ENCODE results near the gene LUC7L.

DNA sequence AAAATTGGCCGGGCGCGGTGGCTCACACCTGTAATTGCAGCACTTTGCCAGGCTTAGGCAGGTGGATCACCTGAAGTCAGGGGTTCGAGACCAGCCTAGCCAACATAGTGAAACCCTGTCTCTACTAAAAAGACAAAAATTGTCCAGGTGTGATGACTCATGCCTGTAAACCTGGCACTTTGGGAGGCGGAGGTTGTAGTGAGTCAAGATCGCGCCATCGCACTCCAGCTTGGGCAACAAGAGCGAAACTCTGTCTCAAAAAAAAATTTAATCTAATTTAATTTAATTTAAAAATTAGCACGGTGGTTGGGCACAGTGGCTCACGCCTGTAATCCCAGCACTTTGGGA lies 50.6 kb downstream of the LUC7L start:
- TF ChIP-seq POLR2A (IDR thresholded peaks at IDR 0.05) (no peak), POLR2AphosphoS5 (IDR thresholded peaks at IDR 0.05) (no peak), EP300 (IDR thresholded peaks at IDR 0.05) (no peak)
- TF ChIP-seq, protein P1, sequence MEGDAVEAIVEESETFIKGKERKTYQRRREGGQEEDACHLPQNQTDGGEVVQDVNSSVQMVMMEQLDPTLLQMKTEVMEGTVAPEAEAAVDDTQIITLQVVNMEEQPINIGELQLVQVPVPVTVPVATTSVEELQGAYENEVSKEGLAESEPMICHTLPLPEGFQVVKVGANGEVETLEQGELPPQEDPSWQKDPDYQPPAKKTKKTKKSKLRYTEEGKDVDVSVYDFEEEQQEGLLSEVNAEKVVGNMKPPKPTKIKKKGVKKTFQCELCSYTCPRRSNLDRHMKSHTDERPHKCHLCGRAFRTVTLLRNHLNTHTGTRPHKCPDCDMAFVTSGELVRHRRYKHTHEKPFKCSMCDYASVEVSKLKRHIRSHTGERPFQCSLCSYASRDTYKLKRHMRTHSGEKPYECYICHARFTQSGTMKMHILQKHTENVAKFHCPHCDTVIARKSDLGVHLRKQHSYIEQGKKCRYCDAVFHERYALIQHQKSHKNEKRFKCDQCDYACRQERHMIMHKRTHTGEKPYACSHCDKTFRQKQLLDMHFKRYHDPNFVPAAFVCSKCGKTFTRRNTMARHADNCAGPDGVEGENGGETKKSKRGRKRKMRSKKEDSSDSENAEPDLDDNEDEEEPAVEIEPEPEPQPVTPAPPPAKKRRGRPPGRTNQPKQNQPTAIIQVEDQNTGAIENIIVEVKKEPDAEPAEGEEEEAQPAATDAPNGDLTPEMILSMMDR (IDR thresholded peaks at IDR 0.05) = no peak

Measured in upper lobe of left lung (tissue), 4 donors.